ENCODE data around the gene GPC6.

GPC6 gene

DNA sequence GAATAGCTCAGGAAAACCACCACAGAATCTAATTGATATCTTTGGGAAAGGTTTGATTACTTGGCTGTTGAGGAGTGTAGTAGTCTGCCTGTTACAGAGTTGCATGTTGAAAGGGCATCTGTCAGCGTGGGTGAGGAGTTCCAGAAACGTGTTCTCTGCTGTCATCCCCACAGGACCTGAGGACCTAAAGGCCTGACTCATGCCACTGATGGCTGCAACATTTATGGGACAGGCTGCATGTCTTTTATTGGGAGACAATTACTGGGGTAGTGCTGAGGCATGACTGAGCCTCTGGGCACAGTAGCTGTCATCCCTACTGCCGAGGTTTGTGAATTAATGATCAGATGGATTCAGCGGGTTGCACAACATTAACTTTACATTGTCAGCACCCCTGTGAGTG is 525.9 kb downstream of the GPC6 start:
- Histone ChIP-seq H3K9ac (ENCODE audit: low read depth, low read length, poor library complexity) (no peak overlapping the region), H3K14ac (ENCODE audit: low read length) (no peak overlapping the region), H3K9me3 (replicated peaks in 1 of 2; ENCODE audit: control insufficient read depth in 2 of 2, insufficient read depth in 1 of 2, low read depth in 1 of 2, low read length in 2 of 2) (no peaks in the 10 kb centered on the region), H2BK12ac (ENCODE audit: low read length) (no peak overlapping the region), H2AK5ac (ENCODE audit: low read depth, low read length) (no peak overlapping the region), H3K18ac (ENCODE audit: low read length) (peak overlapping the region; percentile 27), H2BK15ac (ENCODE audit: low read length) (no peak overlapping the region), H3K4me2 (ENCODE audit: insufficient read depth, low read length, poor library complexity, severe bottlenecking) (no peak overlapping the region), H3K79me1 (ENCODE audit: low read depth, low read length) (no peaks in the 10 kb centered on the region), H2BK5ac (ENCODE audit: low read length) (no peak overlapping the region), H3K27ac (replicated peaks; ENCODE audit: low read length) (no peak overlapping the region), H3K4me3 (ENCODE audit: low read length in 2 of 2) (no peak overlapping the region), H4K8ac (ENCODE audit: low read depth, low read length) (no peak overlapping the region), H3K23ac (ENCODE audit: low read depth, low read length, poor library complexity) (no peak overlapping the region), H3K4ac (ENCODE audit: low read length) (no peak overlapping the region), H4K91ac (ENCODE audit: low read depth, low read length, poor library complexity) (no peak overlapping the region), H3K4me1 (ENCODE audit: control insufficient read depth in 2 of 2, insufficient read depth in 1 of 2, low read depth in 1 of 2, low read length in 2 of 2) (peaks cover 0 to 8% of the 10 kb centered on the region in 2 donors), H2AFZ (ENCODE audit: low read length) (no peak overlapping the region), H3K27me3 (ENCODE audit: control insufficient read depth in 3 of 3, insufficient read depth in 3 of 3, low read depth in 1 of 3, low read length in 3 of 3) (no peaks in the 10 kb centered on the region), H2BK120ac (ENCODE audit: low read depth, low read length) (no peak overlapping the region), H3K36me3 (replicated peaks in 1 of 2; ENCODE audit: control insufficient read depth in 2 of 2, insufficient read depth in 2 of 2, low read length in 2 of 2) (no peaks in the 10 kb centered on the region)
- DNase-seq (ENCODE audit: low spot score) = no peak
- no CpG with 5 or more reads among the region's 4 CpGs for WGBS, 2 donors (ENCODE audit: extremely low coverage in 2 of 2, insufficient read length in 2 of 2, insufficient replicate concordance in 1 of 2)

DNA sequence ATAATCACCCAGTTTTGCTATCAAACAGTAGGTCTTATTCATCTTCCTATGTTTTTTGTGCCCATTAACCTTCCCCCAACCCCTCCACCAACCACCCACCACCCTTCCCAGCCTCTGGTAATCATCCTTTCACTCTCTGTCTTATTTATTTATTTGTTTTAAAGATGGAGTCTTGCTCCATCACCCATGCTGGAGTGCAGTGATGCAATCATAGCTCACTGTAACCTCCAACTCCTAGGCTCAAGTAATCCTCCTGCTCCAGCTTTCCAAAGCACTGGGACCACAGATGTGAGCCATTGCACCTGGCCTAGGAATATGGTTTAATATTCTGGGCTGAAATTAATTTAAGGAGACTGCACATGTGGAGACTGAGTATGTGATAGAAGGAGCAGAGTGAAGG is 527.0 kb downstream of the GPC6 start:
- no peak overlapping the region for H4K91ac ChIP-seq (ENCODE audit: low read depth, low read length, poor library complexity)
- H3K27me3 ChIP-seq (ENCODE audit: control insufficient read depth in 3 of 3, insufficient read depth in 3 of 3, low read depth in 1 of 3, low read length in 3 of 3) = no peaks in the 10 kb centered on the region
- H2AK5ac ChIP-seq (ENCODE audit: low read depth, low read length) = no peak overlapping the region
- H4K8ac ChIP-seq (ENCODE audit: low read depth, low read length) = no peak overlapping the region
- H3K4ac ChIP-seq (ENCODE audit: low read length) = no peak overlapping the region
- H3K79me1 ChIP-seq (ENCODE audit: low read depth, low read length) = no peaks in the 10 kb centered on the region
- no peak overlapping the region for H2BK5ac ChIP-seq (ENCODE audit: low read length)
- no peaks in the 10 kb centered on the region for H3K36me3 ChIP-seq (replicated peaks in 1 of 2; ENCODE audit: control insufficient read depth in 2 of 2, insufficient read depth in 2 of 2, low read length in 2 of 2)
- no peak overlapping the region for H3K18ac ChIP-seq (ENCODE audit: low read length)
- H3K4me1 ChIP-seq (ENCODE audit: control insufficient read depth in 2 of 2, insufficient read depth in 1 of 2, low read depth in 1 of 2, low read length in 2 of 2) = peaks cover 2 to 9% of the 10 kb centered on the region in 2 donors
- H2AFZ ChIP-seq (ENCODE audit: low read length) = no peak overlapping the region
- H2BK15ac ChIP-seq (ENCODE audit: low read length) = no peak overlapping the region
- no peak overlapping the region for H3K27ac ChIP-seq (replicated peaks; ENCODE audit: low read length)
- no peak overlapping the region for H3K4me3 ChIP-seq (ENCODE audit: low read length in 2 of 2)
- H3K9me3 ChIP-seq (replicated peaks in 1 of 2; ENCODE audit: control insufficient read depth in 2 of 2, insufficient read depth in 1 of 2, low read depth in 1 of 2, low read length in 2 of 2) = no peaks in the 10 kb centered on the region
- H2BK120ac ChIP-seq (ENCODE audit: low read depth, low read length) = no peak overlapping the region
- H3K9ac ChIP-seq (ENCODE audit: low read depth, low read length, poor library complexity) = no peak overlapping the region
- no peak overlapping the region for H2BK12ac ChIP-seq (ENCODE audit: low read length)
- no peak overlapping the region for H3K14ac ChIP-seq (ENCODE audit: low read length)
- DNase-seq (ENCODE audit: low spot score) = no peak
- no peak overlapping the region for H3K23ac ChIP-seq (ENCODE audit: low read depth, low read length, poor library complexity)
- no peak overlapping the region for H3K4me2 ChIP-seq (ENCODE audit: insufficient read depth, low read length, poor library complexity, severe bottlenecking)

DNA sequence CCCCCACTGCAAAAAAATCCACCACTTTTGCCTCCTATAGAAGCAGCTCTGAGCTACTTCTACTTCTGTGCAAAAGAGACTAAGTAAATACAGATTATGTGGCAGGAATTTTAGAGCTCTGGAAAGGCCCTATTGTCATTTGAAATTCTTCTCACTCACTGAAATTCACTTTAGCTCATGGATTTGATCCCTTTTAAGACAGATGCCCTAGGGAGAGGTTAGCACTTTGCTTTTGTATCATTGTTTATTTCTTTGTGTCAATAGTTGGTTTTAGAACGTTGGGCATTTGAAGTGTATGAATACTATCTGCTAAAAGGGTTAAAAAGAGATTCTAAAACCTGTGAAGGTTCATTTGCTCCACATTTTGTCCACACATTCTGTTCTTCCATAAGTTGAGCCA is 528.7 kb downstream of the GPC6 start:
- no peak overlapping the region for H3K9ac ChIP-seq (ENCODE audit: low read depth, low read length, poor library complexity)
- no peak overlapping the region for H3K4me2 ChIP-seq (ENCODE audit: insufficient read depth, low read length, poor library complexity, severe bottlenecking)
- H3K23ac ChIP-seq (ENCODE audit: low read depth, low read length, poor library complexity) = no peak overlapping the region
- no peak overlapping the region for H2AK5ac ChIP-seq (ENCODE audit: low read depth, low read length)
- DNase-seq (ENCODE audit: low spot score) = no peak
- H3K27ac ChIP-seq (replicated peaks; ENCODE audit: low read length) = no peak overlapping the region
- H4K91ac ChIP-seq (ENCODE audit: low read depth, low read length, poor library complexity) = no peak overlapping the region
- no peak overlapping the region for H3K18ac ChIP-seq (ENCODE audit: low read length)
- no peaks in the 10 kb centered on the region for H3K79me1 ChIP-seq (ENCODE audit: low read depth, low read length)
- H3K14ac ChIP-seq (ENCODE audit: low read length) = no peak overlapping the region
- H3K9me3 ChIP-seq (replicated peaks in 1 of 2; ENCODE audit: control insufficient read depth in 2 of 2, insufficient read depth in 1 of 2, low read depth in 1 of 2, low read length in 2 of 2) = no peaks in the 10 kb centered on the region
- H4K8ac ChIP-seq (ENCODE audit: low read depth, low read length) = no peak overlapping the region
- no peak overlapping the region for H2BK15ac ChIP-seq (ENCODE audit: low read length)
- no peak overlapping the region for H3K4ac ChIP-seq (ENCODE audit: low read length)
- H3K27me3 ChIP-seq (ENCODE audit: control insufficient read depth in 3 of 3, insufficient read depth in 3 of 3, low read depth in 1 of 3, low read length in 3 of 3) = no peaks in the 10 kb centered on the region
- peak overlapping the region; percentile 58 for H2AFZ ChIP-seq (ENCODE audit: low read length)
- no peak overlapping the region for H2BK120ac ChIP-seq (ENCODE audit: low read depth, low read length)
- H3K4me1 ChIP-seq (ENCODE audit: control insufficient read depth in 2 of 2, insufficient read depth in 1 of 2, low read depth in 1 of 2, low read length in 2 of 2) = peaks cover 2 to 9% of the 10 kb centered on the region in 2 donors
- H2BK12ac ChIP-seq (ENCODE audit: low read length) = no peak overlapping the region
- H3K4me3 ChIP-seq (ENCODE audit: low read length in 2 of 2) = no peak overlapping the region
- no peak overlapping the region for H2BK5ac ChIP-seq (ENCODE audit: low read length)
- no CpG with 5 or more reads among the region's 1 CpG for WGBS, 2 donors (ENCODE audit: extremely low coverage in 2 of 2, insufficient read length in 2 of 2, insufficient replicate concordance in 1 of 2)
- no peaks in the 10 kb centered on the region for H3K36me3 ChIP-seq (replicated peaks in 1 of 2; ENCODE audit: control insufficient read depth in 2 of 2, insufficient read depth in 2 of 2, low read length in 2 of 2)

DNA sequence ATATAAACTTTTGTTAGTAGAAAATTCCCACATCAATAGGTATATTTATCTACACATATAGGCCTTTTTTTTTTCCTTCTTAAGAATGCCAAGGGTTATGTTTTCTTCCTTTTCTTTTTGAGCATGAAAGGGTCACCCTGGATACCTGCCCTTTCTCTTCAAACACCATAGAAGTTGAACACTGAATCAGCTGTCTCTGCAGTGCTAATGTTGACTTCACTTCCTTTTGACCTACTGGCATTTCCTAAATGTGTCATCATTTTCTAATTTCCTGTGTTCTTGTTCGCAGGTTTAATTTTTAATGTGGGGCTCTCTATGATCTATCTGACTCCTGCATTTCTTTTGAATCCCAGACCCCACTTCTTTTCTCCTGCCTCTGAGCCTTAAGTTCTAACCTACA is 532.0 kb downstream of the GPC6 start:
- no peak overlapping the region for H2BK5ac ChIP-seq (ENCODE audit: low read length)
- H2BK120ac ChIP-seq (ENCODE audit: low read depth, low read length) = no peak overlapping the region
- no peak overlapping the region for H3K9ac ChIP-seq (ENCODE audit: low read depth, low read length, poor library complexity)
- no peak overlapping the region for H4K8ac ChIP-seq (ENCODE audit: low read depth, low read length)
- no peak overlapping the region for H3K23ac ChIP-seq (ENCODE audit: low read depth, low read length, poor library complexity)
- no peak overlapping the region for H3K27ac ChIP-seq (replicated peaks; ENCODE audit: low read length)
- H3K4me1 ChIP-seq (ENCODE audit: control insufficient read depth in 2 of 2, insufficient read depth in 1 of 2, low read depth in 1 of 2, low read length in 2 of 2) = peaks cover 2 to 7% of the 10 kb centered on the region in 2 donors
- no peak overlapping the region for H2BK15ac ChIP-seq (ENCODE audit: low read length)
- H2BK12ac ChIP-seq (ENCODE audit: low read length) = no peak overlapping the region
- H3K18ac ChIP-seq (ENCODE audit: low read length) = no peak overlapping the region
- no peak for DNase-seq (ENCODE audit: low spot score)
- H3K4me2 ChIP-seq (ENCODE audit: insufficient read depth, low read length, poor library complexity, severe bottlenecking) = no peak overlapping the region
- no peak overlapping the region for H3K4ac ChIP-seq (ENCODE audit: low read length)
- peaks cover 2 to 4% of the 10 kb centered on the region in 2 donors for H3K9me3 ChIP-seq (replicated peaks in 1 of 2; ENCODE audit: control insufficient read depth in 2 of 2, insufficient read depth in 1 of 2, low read depth in 1 of 2, low read length in 2 of 2)
- H2AFZ ChIP-seq (ENCODE audit: low read length) = no peak overlapping the region
- H3K79me1 ChIP-seq (ENCODE audit: low read depth, low read length) = no peaks in the 10 kb centered on the region
- H4K91ac ChIP-seq (ENCODE audit: low read depth, low read length, poor library complexity) = no peak overlapping the region
- H3K4me3 ChIP-seq (ENCODE audit: low read length in 2 of 2) = no peak overlapping the region
- no peak overlapping the region for H3K14ac ChIP-seq (ENCODE audit: low read length)
- H3K36me3 ChIP-seq (replicated peaks in 1 of 2; ENCODE audit: control insufficient read depth in 2 of 2, insufficient read depth in 2 of 2, low read length in 2 of 2) = no peaks in the 10 kb centered on the region
- WGBS, 2 donors (ENCODE audit: extremely low coverage in 2 of 2, insufficient read length in 2 of 2, insufficient replicate concordance in 1 of 2) = no CpG with 5 or more reads among the region's 1 CpG
- no peaks in the 10 kb centered on the region for H3K27me3 ChIP-seq (ENCODE audit: control insufficient read depth in 3 of 3, insufficient read depth in 3 of 3, low read depth in 1 of 3, low read length in 3 of 3)
- no peak overlapping the region for H2AK5ac ChIP-seq (ENCODE audit: low read depth, low read length)

Data from neuronal stem cell (in vitro differentiated cells).